CD4-positive, CD25-positive, alpha-beta regulatory T cell (primary cell): ENCODE measurements around the gene TBL3. TPM values are rescaled to one million over a fixed set of nuclear protein-coding genes. Genes with fewer than 3 reads are reported as not detected.
"Not testable (repeated sequence)": the region's sequence is repeated elsewhere in the genome, so short reads cannot be mapped to it uniquely, and the experiment has no call there.

Experiments
- ATAC-seq, 2 donors: fragments of 150-1000 bp; cut with Tn5 transposase; one replicate each; pipeline ENCODE4 v1.10.0; 2021; ENCODE audit warnings: low read depth in 2 of 2, moderate number of reproducible peaks in 2 of 2, moderate library complexity in 1 of 2
- DNase-seq, 3 donors: peaks; one replicate each; pipeline versions ENCODE4 v3.0.0 to v3.0.0-alpha.2; 2012 to 2022; ENCODE audit warnings: mixed read lengths in 1 of 3
- H3K27ac ChIP-seq: one replicate; pipeline ENCODE4 v1.7.0; 2013; ENCODE audit warnings: mild to moderate bottlenecking, low read length; ENCODE audit not compliant: insufficient read depth, poor library complexity, severe bottlenecking
- H3K27me3 ChIP-seq: one replicate; pipeline ENCODE4 v1.7.0; 2013; ENCODE audit warnings: low read length; ENCODE audit not compliant: control insufficient read depth, insufficient read depth
- H3K36me3 ChIP-seq: one replicate; pipeline ENCODE4 v1.7.0; 2013; ENCODE audit warnings: mild to moderate bottlenecking, low read length, moderate library complexity; ENCODE audit not compliant: control insufficient read depth, insufficient read depth
- H3K4me1 ChIP-seq: 2 replicates; pipeline ENCODE4 v1.7.0; 2013; ENCODE audit warnings: mild to moderate bottlenecking, low read length; ENCODE audit not compliant: insufficient read depth, control insufficient read depth, poor library complexity, severe bottlenecking
- H3K4me3 ChIP-seq: one replicate; pipeline ENCODE4 v1.7.0; 2013; ENCODE audit warnings: low read depth, mild to moderate bottlenecking, low read length, moderate library complexity
- H3K9me3 ChIP-seq, 2 experiments: 1 replicate in 1 of 2; 2 replicates in 1 of 2; pipeline ENCODE4 v1.7.0; 2013; ENCODE audit warnings: low read length in 2 of 2, mild to moderate bottlenecking in 1 of 2, moderate library complexity in 1 of 2; ENCODE audit not compliant: control insufficient read depth in 2 of 2
- H3K27ac Mint-ChIP-seq, 3 donors: one replicate each; pipeline ENCODE4 v1.8.0; 2020 to 2022; ENCODE audit warnings: mild to moderate bottlenecking in 3 of 3, mixed read lengths in 3 of 3, moderate library complexity in 2 of 3
- H3K27me3 Mint-ChIP-seq: one replicate; pipeline ENCODE4 v1.8.0; 2022; ENCODE audit warnings: mild to moderate bottlenecking, mixed read lengths
- H3K36me3 Mint-ChIP-seq: one replicate; pipeline ENCODE4 v1.8.0; 2020; ENCODE audit warnings: mixed read lengths
- H3K4me1 Mint-ChIP-seq, 4 donors: one replicate each; pipeline ENCODE4 v1.8.0; 2020 to 2022; ENCODE audit warnings: mixed read lengths in 4 of 4, mild to moderate bottlenecking in 1 of 4
- H3K4me3 Mint-ChIP-seq, 4 donors: one replicate each; pipeline ENCODE4 v1.8.0; 2020 to 2022; ENCODE audit warnings: mild to moderate bottlenecking in 4 of 4, mixed read lengths in 4 of 4, moderate library complexity in 3 of 4
- H3K9me3 Mint-ChIP-seq, 7 donors: one replicate each; pipeline ENCODE4 v1.8.0; 2020 to 2022; ENCODE audit warnings: mixed read lengths in 7 of 7, mild to moderate bottlenecking in 3 of 7, moderate library complexity in 2 of 7
- polyA plus RNA-seq, 4 donors: library from polyadenylated mRNA; unstranded; fragments of 300-500 nt; fragmentation: Illumina TruSeq; gene quantifications; one replicate each; pipeline ENCODE4 v1.2.3, GENCODE V29; 2021
- total RNA-seq: library from RNA; stranded (reverse); gene quantifications from one replicate; pipeline ENCODE4 v1.2.3, GENCODE V29; 2022

The TBL3 gene
- total and polyA plus RNA-seq, 5 donors from 2014 or later = 25.3 to 60.0 (median 52.0) TPM

DNA sequence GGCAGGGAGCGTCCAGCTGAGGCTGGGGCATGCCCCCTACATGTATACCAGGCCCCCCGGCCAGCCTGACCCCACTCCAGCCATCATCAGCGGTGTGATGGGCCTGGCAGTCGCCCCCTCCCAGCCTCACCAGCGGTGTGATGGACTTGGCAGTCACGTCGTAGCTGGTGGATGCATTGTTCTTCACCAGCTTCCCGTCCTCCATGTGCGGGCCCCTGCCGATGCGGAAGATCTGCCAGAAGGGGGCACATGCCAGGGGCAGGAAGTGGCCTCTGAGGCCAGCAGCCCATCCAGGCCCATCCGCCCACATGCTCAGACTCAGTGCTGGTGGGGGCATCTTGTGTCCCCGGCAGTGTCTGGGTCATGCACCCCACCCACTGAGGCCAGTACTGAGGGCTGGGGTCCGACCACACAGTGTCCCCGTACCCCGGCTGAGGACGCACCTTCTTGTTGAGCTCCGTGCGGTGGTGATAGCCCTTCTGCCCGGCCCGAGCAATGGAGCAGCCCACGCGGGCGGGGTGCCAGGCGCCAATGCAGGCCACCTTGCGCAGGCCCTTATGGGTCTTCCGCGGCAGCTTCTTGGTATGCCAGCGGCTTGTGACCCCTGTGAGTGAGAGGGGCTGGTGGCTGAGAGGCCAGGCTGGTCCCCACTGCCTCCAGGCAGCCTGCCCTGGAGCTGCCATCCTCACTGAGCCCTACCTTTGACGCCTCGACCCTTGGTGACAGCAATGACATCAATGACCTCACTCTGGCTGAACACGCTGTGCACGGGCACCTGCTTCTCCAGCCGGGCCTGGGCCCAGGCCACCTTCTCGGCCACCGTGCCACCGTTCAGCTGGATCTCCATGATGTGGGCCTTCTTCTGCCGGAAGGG is 25.1 kb upstream of the TBL3 start:
- Mint-ChIP-seq H3K9me3 (no peaks in the 10 kb centered on the region), H3K4me1 (peaks cover 0 to 23% (median 8%) of the 10 kb centered on the region in 4 donors), H3K4me3 (peak overlapping the region in 1 of 4 donors; percentile 28), H3K27ac (no peak overlapping the region), H3K36me3 (no peaks in the 10 kb centered on the region), H3K27me3 (peaks cover 5% of the 10 kb centered on the region)
- H3K4me3 ChIP-seq = no peak overlapping the region
- DNase-seq (no peak), ATAC-seq (no peak)
- H3K4me1 ChIP-seq = peaks cover 19% of the 10 kb centered on the region
- H3K9me3 ChIP-seq = no peaks in the 10 kb centered on the region
- no peaks in the 10 kb centered on the region for H3K27me3 ChIP-seq
- H3K36me3 ChIP-seq = no peaks in the 10 kb centered on the region
- H3K27ac ChIP-seq = no peak overlapping the region

DNA sequence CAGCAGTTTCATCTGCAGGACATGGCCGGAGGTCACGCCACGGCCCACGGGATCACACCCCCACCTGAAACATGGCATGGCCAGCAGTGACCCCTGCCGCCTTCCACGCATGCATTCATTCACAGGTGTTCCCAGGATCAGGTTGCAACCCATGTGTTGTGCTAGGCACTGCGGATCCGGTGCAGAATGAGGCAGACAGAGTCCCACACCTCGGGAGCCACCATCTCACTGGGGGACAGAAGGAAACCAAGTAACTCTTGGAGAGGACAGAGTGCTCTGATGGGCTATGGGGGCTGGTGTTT is 24.5 kb upstream of the TBL3 start:
- no peaks in the 10 kb centered on the region for H3K9me3 ChIP-seq
- no peak overlapping the region for H3K4me3 ChIP-seq
- H3K36me3 ChIP-seq = no peaks in the 10 kb centered on the region
- Mint-ChIP-seq H3K9me3 (no peaks in the 10 kb centered on the region), H3K4me3 (no peak overlapping the region), H3K27ac (no peak overlapping the region), H3K4me1 (peaks cover 0 to 17% (median 8%) of the 10 kb centered on the region in 4 donors), H3K36me3 (no peaks in the 10 kb centered on the region), H3K27me3 (peaks cover 5% of the 10 kb centered on the region)
- H3K27ac ChIP-seq = no peak overlapping the region
- no peaks in the 10 kb centered on the region for H3K27me3 ChIP-seq
- no peak for ATAC-seq
- peaks cover 13% of the 10 kb centered on the region for H3K4me1 ChIP-seq
- no peak for DNase-seq

DNA sequence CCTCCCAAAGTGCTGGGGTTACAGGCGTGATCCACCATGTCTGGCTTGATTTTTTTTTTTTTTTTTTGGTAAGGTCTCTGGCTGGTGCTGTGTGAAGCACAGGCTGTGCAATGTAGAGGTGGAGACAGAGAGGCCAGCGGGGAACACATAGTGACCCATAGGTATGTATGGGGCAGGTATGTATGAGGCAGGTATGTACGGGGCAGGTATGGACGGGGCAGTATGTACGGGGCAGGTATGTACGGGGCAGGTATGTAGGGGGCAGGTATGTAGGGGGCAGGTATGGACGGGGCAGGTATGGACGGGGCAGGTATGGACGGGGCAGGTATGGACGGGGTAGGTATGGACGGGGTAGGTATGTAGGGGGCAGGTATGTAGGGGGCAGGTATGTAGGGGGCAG is 22.3 kb upstream of the TBL3 start:
- no peak overlapping the region for H3K4me3 Mint-ChIP-seq
- no peaks in the 10 kb centered on the region for H3K9me3 Mint-ChIP-seq
- no peaks in the 10 kb centered on the region for H3K9me3 ChIP-seq
- H3K4me1 Mint-ChIP-seq = peaks cover 0 to 2% (median under 1%) of the 10 kb centered on the region in 4 donors
- H3K27ac ChIP-seq = no peak overlapping the region
- H3K27me3 ChIP-seq = no peaks in the 10 kb centered on the region
- ATAC-seq (no peak), DNase-seq (no peak)
- H3K36me3 Mint-ChIP-seq = no peaks in the 10 kb centered on the region
- H3K4me3 ChIP-seq = no peak overlapping the region
- H3K36me3 ChIP-seq = no peaks in the 10 kb centered on the region
- peaks cover 5% of the 10 kb centered on the region for H3K27me3 Mint-ChIP-seq
- H3K4me1 ChIP-seq = no peaks in the 10 kb centered on the region
- H3K27ac Mint-ChIP-seq = no peak overlapping the region

DNA sequence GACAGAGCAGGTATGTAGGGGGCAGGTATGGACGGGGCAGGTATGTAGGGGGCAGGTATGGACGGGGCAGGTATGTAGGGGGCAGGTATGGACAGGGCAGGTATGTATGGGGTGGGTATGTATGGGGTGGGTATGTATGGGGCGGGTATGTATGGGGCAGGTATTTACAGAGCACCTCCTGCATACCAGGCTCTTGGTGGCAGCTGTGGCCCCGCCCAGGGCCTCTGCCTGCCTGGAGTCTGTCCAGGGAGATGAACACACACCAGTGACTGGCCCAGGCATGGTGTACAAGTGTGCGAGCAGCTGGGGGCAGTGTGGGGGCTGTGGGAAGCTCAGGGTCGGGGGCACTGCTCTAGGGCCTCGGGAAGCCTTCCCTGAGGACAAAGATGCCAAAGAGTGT is 21.8 kb upstream of the TBL3 start:
- Mint-ChIP-seq H3K4me3 (no peak overlapping the region), H3K27me3 (peaks cover 5% of the 10 kb centered on the region)

DNA sequence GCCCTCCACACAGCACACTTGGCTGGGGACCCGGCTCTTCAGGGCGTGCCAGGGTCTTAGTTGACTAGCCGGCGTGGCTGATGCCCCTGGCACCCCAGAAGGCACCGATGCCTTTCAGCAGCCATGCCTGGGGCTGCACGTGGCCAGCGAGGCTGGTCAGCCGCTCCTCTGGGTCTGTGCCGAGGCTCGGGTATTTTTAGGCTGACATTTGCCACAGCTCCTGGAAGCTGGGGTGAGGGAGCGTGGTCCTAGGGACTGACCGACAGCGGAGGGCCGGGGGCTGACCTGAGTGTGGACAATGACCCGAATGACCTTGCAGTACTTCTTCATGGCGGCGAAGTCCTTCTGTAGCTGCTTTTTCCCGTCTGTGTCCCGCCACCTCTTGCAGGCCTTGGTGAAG is 21.3 kb upstream of the TBL3 start:
- no peaks in the 10 kb centered on the region for H3K36me3 Mint-ChIP-seq
- Histone ChIP-seq H3K9me3 (no peaks in the 10 kb centered on the region), H3K4me3 (no peak overlapping the region), H3K27ac (no peak overlapping the region), H3K4me1 (no peaks in the 10 kb centered on the region), H3K27me3 (no peaks in the 10 kb centered on the region), H3K36me3 (no peaks in the 10 kb centered on the region)
- no peaks in the 10 kb centered on the region for H3K9me3 Mint-ChIP-seq
- ATAC-seq (no peak), DNase-seq (no peak)
- H3K4me1 Mint-ChIP-seq = no peaks in the 10 kb centered on the region
- peaks cover 5% of the 10 kb centered on the region for H3K27me3 Mint-ChIP-seq
- H3K27ac Mint-ChIP-seq = no peak overlapping the region
- no peak overlapping the region for H3K4me3 Mint-ChIP-seq

More for the DNA sequence above, 21.8 kb upstream of the TBL3 start:
- Histone ChIP-seq H3K4me1 (no peaks in the 10 kb centered on the region), H3K27ac (no peak overlapping the region), H3K27me3 (no peaks in the 10 kb centered on the region), H3K9me3 (no peaks in the 10 kb centered on the region), H3K4me3 (no peak overlapping the region), H3K36me3 (no peaks in the 10 kb centered on the region)
- no peaks in the 10 kb centered on the region for H3K4me1 Mint-ChIP-seq
- H3K9me3 Mint-ChIP-seq = no peaks in the 10 kb centered on the region
- no peak for DNase-seq
- no peaks in the 10 kb centered on the region for H3K36me3 Mint-ChIP-seq
- no peak overlapping the region for H3K27ac Mint-ChIP-seq
- ATAC-seq = no peak

DNA sequence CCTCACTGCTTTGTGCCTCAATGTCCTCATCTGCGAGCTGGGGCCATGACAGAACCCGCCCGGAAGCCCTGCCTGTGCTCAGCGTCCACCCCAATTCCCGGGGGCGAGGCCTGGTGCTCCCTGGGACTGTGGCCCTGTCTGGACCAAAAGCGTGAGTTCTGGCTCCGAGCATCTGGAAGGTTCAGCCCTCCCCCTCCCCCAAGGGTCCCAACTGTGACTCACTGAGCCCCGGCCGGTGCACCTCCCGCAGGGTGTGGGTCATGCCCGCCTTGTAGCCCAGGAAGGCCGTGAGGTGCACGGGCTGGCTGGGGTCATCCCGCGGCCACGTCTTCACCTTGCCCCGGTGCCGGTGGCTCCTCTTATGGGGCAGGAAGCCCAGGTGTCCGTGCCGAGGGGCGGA is 18.1 kb upstream of the TBL3 start:
- H3K36me3 ChIP-seq = no peaks in the 10 kb centered on the region
- no peaks in the 10 kb centered on the region for H3K4me1 Mint-ChIP-seq
- no peak overlapping the region for H3K27ac ChIP-seq
- no peak overlapping the region for H3K4me3 Mint-ChIP-seq
- H3K4me1 ChIP-seq = peaks cover under 1% of the 10 kb centered on the region
- no peak overlapping the region for H3K4me3 ChIP-seq
- H3K27ac Mint-ChIP-seq = no peak overlapping the region
- H3K27me3 Mint-ChIP-seq = no peaks in the 10 kb centered on the region
- no peaks in the 10 kb centered on the region for H3K9me3 ChIP-seq
- ATAC-seq = no peak
- no peaks in the 10 kb centered on the region for H3K9me3 Mint-ChIP-seq
- no peaks in the 10 kb centered on the region for H3K27me3 ChIP-seq
- no peaks in the 10 kb centered on the region for H3K36me3 Mint-ChIP-seq
- DNase-seq = no peak

DNA sequence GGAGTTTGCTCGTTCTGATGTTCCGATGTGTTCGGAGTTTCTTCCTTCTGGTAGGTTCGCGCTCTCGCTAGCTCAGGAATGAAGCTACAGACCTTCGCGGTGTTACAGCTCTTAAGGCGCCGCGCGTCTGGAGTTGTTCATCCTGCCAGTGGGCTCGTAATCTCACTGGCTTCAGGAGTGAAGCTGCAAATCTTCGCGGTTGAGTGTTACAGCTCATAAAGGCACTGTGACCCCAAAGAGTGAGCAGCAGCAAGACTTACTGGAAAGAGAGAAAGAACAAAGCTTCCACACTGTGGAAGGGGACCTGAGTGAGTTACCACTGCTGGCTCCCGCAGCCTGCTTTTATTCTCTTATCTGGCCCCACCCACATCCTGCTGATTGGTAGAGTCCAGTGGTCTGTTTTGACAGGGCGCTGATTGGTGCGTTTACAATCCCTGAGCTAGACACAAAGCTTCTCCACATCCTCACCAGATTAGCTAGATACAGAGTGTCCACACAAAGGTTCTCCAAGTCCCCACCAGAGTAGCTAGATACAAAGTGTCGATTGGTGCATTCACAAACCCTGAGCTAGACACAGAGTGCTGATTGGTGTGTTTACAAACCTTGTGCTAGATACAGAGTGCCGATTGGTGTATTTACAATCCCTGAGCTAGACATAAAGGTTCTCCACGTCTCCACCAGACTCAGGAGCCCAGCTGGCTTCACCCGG is 14.3 kb upstream of the TBL3 start:
- H3K9me3 ChIP-seq, H3K27me3 ChIP-seq, H3K4me3 ChIP-seq, H3K36me3 Mint-ChIP-seq, H3K27me3 Mint-ChIP-seq, H3K27ac Mint-ChIP-seq, H3K9me3 Mint-ChIP-seq, DNase-seq, ATAC-seq, H3K4me3 Mint-ChIP-seq, H3K27ac ChIP-seq: not testable (repeated sequence)
- Histone ChIP-seq H3K36me3 (peaks cover 13% of the 10 kb centered on the region), H3K4me1 (peaks cover 27% of the 10 kb centered on the region)
- H3K4me1 Mint-ChIP-seq = peaks cover 11 to 30% (median 14%) of the 10 kb centered on the region in 4 donors

DNA sequence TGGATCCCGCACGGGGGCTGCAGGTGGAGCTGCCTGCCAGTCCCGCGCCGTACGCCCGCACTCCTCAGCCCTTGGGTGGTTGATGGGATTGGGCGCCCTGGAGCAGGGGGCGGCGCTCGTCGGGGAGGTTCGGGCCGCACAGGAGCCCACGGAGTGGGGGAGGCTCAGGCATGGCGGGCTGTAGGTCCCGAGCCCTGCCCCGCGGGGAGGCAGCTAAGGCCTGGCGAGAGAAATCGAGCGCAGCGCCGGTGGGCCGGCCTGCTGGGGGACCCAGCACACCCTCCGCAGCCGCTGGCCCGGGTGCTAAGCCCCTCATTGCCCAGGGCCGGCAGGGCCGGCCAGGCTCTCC is 13.7 kb upstream of the TBL3 start:
- H3K9me3 ChIP-seq, H3K4me3 Mint-ChIP-seq: not testable (repeated sequence)
- H3K4me1 Mint-ChIP-seq = peaks cover 11 to 36% (median 17%) of the 10 kb centered on the region in 4 donors

More for the DNA sequence above, 13.7 kb upstream of the TBL3 start:
- H3K36me3 Mint-ChIP-seq, H3K27me3 Mint-ChIP-seq, H3K4me3 ChIP-seq, H3K27ac ChIP-seq, DNase-seq, H3K9me3 Mint-ChIP-seq, H3K27ac Mint-ChIP-seq, H3K27me3 ChIP-seq, ATAC-seq: not testable (repeated sequence)
- Histone ChIP-seq H3K4me1 (peaks cover 32% of the 10 kb centered on the region), H3K36me3 (peaks cover 16% of the 10 kb centered on the region)
